ENCODE data around the gene AAGAB.

Gene AAGAB

DNA sequence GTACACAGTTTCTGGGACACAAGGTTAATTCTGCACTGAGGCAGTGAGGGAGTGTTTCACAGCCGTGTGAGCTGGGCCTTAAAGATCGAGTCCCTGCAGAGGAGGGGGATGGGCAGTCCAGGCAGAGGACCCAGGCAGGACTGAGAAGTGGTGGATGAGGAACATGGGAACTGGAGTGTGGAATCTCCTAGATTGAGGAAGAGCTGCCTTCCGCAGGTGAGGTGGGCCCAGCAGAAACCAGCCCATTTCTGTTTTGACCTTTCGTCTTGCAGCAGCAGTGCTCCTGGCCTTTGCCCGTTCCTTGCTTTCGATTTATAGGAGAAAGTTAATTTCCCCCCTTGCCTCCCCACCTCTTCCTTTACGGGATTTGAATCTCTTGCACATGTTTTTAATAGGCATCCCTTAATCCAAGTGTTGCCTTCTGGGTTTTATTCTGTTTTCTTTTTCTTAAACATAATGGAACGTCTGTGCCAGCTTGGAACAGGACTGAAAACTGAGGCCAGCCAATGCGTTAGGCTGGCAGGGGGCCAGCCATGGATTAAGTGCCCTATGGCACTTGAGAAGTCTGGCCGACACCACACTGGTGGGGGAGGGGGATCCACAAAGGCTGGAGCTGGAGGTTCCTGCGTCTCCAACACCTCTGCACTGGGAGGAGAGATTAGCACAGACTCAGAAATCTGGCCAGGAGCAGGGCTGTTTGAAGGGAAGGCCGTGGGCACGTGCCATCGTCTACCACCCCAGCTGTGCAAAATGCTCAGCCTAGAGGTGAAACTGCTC, 78.1 kb downstream of the AAGAB start:
- ChIA-PET POLR2A (interaction anchor here (1.0 kb wide), 1 partner anchor 93 kb away, joined by 4 read pairs; no protein-coding TSS in a partner anchor), CTCF (interaction anchor here (0.6 to 0.8 kb wide), 4 partner anchors 100 to 243 kb away, joined by 3 read pairs; no protein-coding TSS in a partner anchor)
- Histone ChIP-seq H3K27ac (ENCODE audit: extremely low read depth, low read depth, low read length) (no peak overlapping the region), H3K4me3 (ENCODE audit: low read depth, low read length) (no peak overlapping the region), H3K9me3 (ENCODE audit: control insufficient read depth, insufficient read depth, low read depth, low read length) (no peaks in the 10 kb centered on the region), H3K4me1 (ENCODE audit: control insufficient read depth, insufficient read depth, low read length) (0 out of 2 replicates have a peak, but pooled peaks cover 2% of the 10 kb centered on the region), H3K36me3 (ENCODE audit: control insufficient read depth in 2 of 2, insufficient read depth in 1 of 2, low read length in 2 of 2) (peaks cover 0 to 47% of the 10 kb centered on the region in 2 experiments; a peak in 1 of 3 replicates)
- TF ChIP-seq, protein P1, sequence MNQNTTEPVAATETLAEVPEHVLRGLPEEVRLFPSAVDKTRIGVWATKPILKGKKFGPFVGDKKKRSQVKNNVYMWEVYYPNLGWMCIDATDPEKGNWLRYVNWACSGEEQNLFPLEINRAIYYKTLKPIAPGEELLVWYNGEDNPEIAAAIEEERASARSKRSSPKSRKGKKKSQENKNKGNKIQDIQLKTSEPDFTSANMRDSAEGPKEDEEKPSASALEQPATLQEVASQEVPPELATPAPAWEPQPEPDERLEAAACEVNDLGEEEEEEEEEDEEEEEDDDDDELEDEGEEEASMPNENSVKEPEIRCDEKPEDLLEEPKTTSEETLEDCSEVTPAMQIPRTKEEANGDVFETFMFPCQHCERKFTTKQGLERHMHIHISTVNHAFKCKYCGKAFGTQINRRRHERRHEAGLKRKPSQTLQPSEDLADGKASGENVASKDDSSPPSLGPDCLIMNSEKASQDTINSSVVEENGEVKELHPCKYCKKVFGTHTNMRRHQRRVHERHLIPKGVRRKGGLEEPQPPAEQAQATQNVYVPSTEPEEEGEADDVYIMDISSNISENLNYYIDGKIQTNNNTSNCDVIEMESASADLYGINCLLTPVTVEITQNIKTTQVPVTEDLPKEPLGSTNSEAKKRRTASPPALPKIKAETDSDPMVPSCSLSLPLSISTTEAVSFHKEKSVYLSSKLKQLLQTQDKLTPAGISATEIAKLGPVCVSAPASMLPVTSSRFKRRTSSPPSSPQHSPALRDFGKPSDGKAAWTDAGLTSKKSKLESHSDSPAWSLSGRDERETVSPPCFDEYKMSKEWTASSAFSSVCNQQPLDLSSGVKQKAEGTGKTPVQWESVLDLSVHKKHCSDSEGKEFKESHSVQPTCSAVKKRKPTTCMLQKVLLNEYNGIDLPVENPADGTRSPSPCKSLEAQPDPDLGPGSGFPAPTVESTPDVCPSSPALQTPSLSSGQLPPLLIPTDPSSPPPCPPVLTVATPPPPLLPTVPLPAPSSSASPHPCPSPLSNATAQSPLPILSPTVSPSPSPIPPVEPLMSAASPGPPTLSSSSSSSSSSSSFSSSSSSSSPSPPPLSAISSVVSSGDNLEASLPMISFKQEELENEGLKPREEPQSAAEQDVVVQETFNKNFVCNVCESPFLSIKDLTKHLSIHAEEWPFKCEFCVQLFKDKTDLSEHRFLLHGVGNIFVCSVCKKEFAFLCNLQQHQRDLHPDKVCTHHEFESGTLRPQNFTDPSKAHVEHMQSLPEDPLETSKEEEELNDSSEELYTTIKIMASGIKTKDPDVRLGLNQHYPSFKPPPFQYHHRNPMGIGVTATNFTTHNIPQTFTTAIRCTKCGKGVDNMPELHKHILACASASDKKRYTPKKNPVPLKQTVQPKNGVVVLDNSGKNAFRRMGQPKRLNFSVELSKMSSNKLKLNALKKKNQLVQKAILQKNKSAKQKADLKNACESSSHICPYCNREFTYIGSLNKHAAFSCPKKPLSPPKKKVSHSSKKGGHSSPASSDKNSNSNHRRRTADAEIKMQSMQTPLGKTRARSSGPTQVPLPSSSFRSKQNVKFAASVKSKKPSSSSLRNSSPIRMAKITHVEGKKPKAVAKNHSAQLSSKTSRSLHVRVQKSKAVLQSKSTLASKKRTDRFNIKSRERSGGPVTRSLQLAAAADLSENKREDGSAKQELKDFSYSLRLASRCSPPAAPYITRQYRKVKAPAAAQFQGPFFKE (tag by site-specific recombination; IDR thresholded peaks at IDR 0.05; ENCODE audit: borderline replicate concordance) = no peak
- TF ChIP-seq, protein P2, sequence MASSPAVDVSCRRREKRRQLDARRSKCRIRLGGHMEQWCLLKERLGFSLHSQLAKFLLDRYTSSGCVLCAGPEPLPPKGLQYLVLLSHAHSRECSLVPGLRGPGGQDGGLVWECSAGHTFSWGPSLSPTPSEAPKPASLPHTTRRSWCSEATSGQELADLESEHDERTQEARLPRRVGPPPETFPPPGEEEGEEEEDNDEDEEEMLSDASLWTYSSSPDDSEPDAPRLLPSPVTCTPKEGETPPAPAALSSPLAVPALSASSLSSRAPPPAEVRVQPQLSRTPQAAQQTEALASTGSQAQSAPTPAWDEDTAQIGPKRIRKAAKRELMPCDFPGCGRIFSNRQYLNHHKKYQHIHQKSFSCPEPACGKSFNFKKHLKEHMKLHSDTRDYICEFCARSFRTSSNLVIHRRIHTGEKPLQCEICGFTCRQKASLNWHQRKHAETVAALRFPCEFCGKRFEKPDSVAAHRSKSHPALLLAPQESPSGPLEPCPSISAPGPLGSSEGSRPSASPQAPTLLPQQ (tag by site-specific recombination; IDR thresholded peaks at IDR 0.05) = peak; percentile 69; the same call in 1 of the 2 replicates
- TF ChIP-seq, protein P3, sequence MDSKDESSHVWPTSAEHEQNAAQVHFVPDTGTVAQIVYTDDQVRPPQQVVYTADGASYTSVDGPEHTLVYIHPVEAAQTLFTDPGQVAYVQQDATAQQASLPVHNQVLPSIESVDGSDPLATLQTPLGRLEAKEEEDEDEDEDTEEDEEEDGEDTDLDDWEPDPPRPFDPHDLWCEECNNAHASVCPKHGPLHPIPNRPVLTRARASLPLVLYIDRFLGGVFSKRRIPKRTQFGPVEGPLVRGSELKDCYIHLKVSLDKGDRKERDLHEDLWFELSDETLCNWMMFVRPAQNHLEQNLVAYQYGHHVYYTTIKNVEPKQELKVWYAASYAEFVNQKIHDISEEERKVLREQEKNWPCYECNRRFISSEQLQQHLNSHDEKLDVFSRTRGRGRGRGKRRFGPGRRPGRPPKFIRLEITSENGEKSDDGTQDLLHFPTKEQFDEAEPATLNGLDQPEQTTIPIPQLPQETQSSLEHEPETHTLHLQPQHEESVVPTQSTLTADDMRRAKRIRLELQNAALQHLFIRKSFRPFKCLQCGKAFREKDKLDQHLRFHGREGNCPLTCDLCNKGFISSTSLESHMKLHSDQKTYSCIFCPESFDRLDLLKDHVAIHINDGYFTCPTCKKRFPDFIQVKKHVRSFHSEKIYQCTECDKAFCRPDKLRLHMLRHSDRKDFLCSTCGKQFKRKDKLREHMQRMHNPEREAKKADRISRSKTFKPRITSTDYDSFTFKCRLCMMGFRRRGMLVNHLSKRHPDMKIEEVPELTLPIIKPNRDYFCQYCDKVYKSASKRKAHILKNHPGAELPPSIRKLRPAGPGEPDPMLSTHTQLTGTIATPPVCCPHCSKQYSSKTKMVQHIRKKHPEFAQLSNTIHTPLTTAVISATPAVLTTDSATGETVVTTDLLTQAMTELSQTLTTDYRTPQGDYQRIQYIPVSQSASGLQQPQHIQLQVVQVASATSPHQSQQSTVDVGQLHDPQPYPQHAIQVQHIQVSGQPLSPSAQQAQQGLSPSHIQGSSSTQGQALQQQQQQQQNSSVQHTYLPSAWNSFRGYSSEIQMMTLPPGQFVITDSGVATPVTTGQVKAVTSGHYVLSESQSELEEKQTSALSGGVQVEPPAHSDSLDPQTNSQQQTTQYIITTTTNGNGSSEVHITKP (tag by site-specific recombination; IDR thresholded peaks at IDR 0.05) = peak; percentile 74
- TF ChIP-seq ZNF521 (tag by site-specific recombination; IDR thresholded peaks at IDR 0.05) (no peak), KLF16 (tag by site-specific recombination; IDR thresholded peaks at IDR 0.05) (peak; percentile 45; the same call in 1 of the 2 replicates), PRDM1 (tag by site-specific recombination; IDR thresholded peaks at IDR 0.05) (peak; percentile 79), ZFP69B (tag by site-specific recombination; IDR thresholded peaks at IDR 0.05) (0 out of 2 replicates have a peak, but pooled peaks have one; percentile 45)

DNA sequence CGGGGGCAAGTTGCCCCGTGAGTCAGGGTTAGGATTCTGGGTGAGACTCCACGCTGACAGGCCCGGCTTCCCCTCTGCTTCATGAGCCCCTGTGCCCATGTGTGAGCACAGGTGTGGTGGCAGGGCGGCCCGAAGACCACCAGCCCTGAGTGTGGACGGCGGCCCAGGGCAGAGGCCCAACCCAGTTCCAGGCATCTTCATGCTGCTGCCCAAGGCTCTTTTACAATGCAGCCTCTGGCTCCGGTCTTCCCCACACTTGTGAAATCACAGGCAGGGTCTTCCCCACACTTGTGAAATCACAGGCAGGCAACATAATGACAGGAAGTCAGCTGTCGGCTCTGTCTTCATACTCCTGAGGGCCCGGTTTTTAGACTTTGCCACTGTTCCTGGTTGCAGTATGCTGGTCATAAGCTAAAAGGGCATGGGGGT, 78.8 kb downstream of the AAGAB start:
- Histone ChIP-seq H3K27ac (ENCODE audit: extremely low read depth, low read depth, low read length) (no peak overlapping the region), H3K4me1 (ENCODE audit: control insufficient read depth, insufficient read depth, low read length) (peaks cover 2% of the 10 kb centered on the region; the same call in 1 of the 2 replicates), H3K4me3 (ENCODE audit: low read depth, low read length) (no peak overlapping the region), H3K36me3 (ENCODE audit: control insufficient read depth in 2 of 2, insufficient read depth in 1 of 2, low read length in 2 of 2) (peaks cover 4 to 49% of the 10 kb centered on the region in 2 experiments; a peak in 2 of 3 replicates), H3K9me3 (ENCODE audit: control insufficient read depth, insufficient read depth, low read depth, low read length) (no peaks in the 10 kb centered on the region)
- ChIA-PET CTCF (interaction anchor here (0.5 to 0.8 kb wide), 2 partner anchors 99 to 229 kb away, joined by 3 read pairs; no protein-coding TSS in a partner anchor), POLR2A (interaction anchor here (1.1 kb wide), 1 partner anchor 111 kb away, joined by 4 read pairs; no protein-coding TSS in a partner anchor)
- TF ChIP-seq, protein P4, sequence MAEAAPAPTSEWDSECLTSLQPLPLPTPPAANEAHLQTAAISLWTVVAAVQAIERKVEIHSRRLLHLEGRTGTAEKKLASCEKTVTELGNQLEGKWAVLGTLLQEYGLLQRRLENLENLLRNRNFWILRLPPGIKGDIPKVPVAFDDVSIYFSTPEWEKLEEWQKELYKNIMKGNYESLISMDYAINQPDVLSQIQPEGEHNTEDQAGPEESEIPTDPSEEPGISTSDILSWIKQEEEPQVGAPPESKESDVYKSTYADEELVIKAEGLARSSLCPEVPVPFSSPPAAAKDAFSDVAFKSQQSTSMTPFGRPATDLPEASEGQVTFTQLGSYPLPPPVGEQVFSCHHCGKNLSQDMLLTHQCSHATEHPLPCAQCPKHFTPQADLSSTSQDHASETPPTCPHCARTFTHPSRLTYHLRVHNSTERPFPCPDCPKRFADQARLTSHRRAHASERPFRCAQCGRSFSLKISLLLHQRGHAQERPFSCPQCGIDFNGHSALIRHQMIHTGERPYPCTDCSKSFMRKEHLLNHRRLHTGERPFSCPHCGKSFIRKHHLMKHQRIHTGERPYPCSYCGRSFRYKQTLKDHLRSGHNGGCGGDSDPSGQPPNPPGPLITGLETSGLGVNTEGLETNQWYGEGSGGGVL (tag by site-specific recombination; IDR thresholded peaks at IDR 0.05) = no peak
- TF ChIP-seq ZNF274 (IDR thresholded peaks at IDR 0.05; ENCODE audit: low read length) (no peak), ZNF274 (tag by site-specific recombination; IDR thresholded peaks at IDR 0.05; ENCODE audit: borderline replicate concordance) (no peak), GLI4 (tag by site-specific recombination; IDR thresholded peaks at IDR 0.05) (no peak), ZNF202 (tag by site-specific recombination; IDR thresholded peaks at IDR 0.05; ENCODE audit: borderline replicate concordance) (no peak), ZNF48 (tag by site-specific recombination; IDR thresholded peaks at IDR 0.05) (no peak), ZNF37A (tag by site-specific recombination; IDR thresholded peaks at IDR 0.05) (no peak)
- TF ChIP-seq, protein P5, sequence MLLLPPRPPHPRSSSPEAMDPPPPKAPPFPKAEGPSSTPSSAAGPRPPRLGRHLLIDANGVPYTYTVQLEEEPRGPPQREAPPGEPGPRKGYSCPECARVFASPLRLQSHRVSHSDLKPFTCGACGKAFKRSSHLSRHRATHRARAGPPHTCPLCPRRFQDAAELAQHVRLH (tag by site-specific recombination; IDR thresholded peaks at IDR 0.05) = no peak
- TF ChIP-seq, protein P6, sequence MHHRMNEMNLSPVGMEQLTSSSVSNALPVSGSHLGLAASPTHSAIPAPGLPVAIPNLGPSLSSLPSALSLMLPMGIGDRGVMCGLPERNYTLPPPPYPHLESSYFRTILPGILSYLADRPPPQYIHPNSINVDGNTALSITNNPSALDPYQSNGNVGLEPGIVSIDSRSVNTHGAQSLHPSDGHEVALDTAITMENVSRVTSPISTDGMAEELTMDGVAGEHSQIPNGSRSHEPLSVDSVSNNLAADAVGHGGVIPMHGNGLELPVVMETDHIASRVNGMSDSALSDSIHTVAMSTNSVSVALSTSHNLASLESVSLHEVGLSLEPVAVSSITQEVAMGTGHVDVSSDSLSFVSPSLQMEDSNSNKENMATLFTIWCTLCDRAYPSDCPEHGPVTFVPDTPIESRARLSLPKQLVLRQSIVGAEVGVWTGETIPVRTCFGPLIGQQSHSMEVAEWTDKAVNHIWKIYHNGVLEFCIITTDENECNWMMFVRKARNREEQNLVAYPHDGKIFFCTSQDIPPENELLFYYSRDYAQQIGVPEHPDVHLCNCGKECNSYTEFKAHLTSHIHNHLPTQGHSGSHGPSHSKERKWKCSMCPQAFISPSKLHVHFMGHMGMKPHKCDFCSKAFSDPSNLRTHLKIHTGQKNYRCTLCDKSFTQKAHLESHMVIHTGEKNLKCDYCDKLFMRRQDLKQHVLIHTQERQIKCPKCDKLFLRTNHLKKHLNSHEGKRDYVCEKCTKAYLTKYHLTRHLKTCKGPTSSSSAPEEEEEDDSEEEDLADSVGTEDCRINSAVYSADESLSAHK (tag by site-specific recombination; IDR thresholded peaks at IDR 0.05) = no peak
